GM23338 (cell line): Measurements from ENCODE around the gene PALLD. TPM values are rescaled to one million over a fixed set of nuclear protein-coding genes. Genes with fewer than 3 reads are reported as not detected.

Experiments
- ATAC-seq: fragments of 200-7000 bp; cut with Tn5 transposase; 3 replicates; pipeline ENCODE4 v1.9.1; 2020
- DNase-seq: peaks from one replicate; pipeline ENCODE4 v3.0.0-alpha.2; 2015; ENCODE audit warnings: low spot score
- H2AFZ ChIP-seq: fragments of 200-600 bp; sonication (generic); 2 replicates; pipeline ENCODE4 v1.8.0; 2016; ENCODE audit warnings: antibody characterized with exemption, mild to moderate bottlenecking, moderate library complexity
- H3F3A ChIP-seq: fragments of 200-600 bp; sonication (generic); replicated peaks from 2 replicates; pipeline ENCODE4 v1.8.0; 2017; ENCODE audit warnings: antibody characterized with exemption, mixed run types, low read depth
- H3K27ac ChIP-seq: fragments of 200-600 bp; sonication (generic); 2 replicates; pipeline ENCODE4 v1.6.1; 2016; ENCODE audit warnings: low read depth
- H3K27me3 ChIP-seq: fragments of 200-600 bp; sonication (generic); 2 replicates; pipeline ENCODE4 v1.8.0; 2016; ENCODE audit warnings: mild to moderate bottlenecking, mixed run types, moderate library complexity; ENCODE audit not compliant: insufficient read depth
- H3K36me3 ChIP-seq: fragments of 200-600 bp; sonication (generic); 2 replicates; pipeline ENCODE4 v1.8.0; 2016; ENCODE audit warnings: mild to moderate bottlenecking; ENCODE audit not compliant: insufficient read depth
- H3K4me1 ChIP-seq: fragments of 200-600 bp; sonication (generic); 2 replicates; pipeline ENCODE4 v1.8.0; 2016; ENCODE audit warnings: mild to moderate bottlenecking, moderate library complexity; ENCODE audit not compliant: insufficient read depth
- H3K4me2 ChIP-seq: fragments of 200-600 bp; sonication (generic); 2 replicates; pipeline ENCODE4 v1.7.1; 2017; ENCODE audit warnings: mixed run types
- H3K4me3 ChIP-seq: fragments of 200-600 bp; sonication (generic); 2 replicates; pipeline ENCODE4 v1.6.1; 2016; ENCODE audit warnings: mixed run types
- H3K79me2 ChIP-seq: fragments of 200-600 bp; sonication (generic); replicated peaks from 2 replicates; pipeline ENCODE4 v1.8.0; 2017; ENCODE audit warnings: mild to moderate bottlenecking; ENCODE audit not compliant: insufficient read depth
- H3K9me2 ChIP-seq: fragments of 200-600 bp; sonication (generic); 2 replicates; pipeline ENCODE4 v1.8.0; 2017; ENCODE audit not compliant: insufficient read depth
- H4K20me1 ChIP-seq: fragments of 200-600 bp; sonication (generic); replicated peaks from 2 replicates; pipeline ENCODE4 v1.8.0; 2017; ENCODE audit warnings: mild to moderate bottlenecking; ENCODE audit not compliant: insufficient read depth
- H3K27ac Mint-ChIP-seq: 2 replicates; pipeline ENCODE4 v1.8.0; 2020; ENCODE audit warnings: inconsistent platforms, mild to moderate bottlenecking, moderate library complexity, mixed read lengths
- H3K27me3 Mint-ChIP-seq: 3 replicates; pipeline ENCODE4 v1.8.0; 2022; ENCODE audit warnings: low read depth, mild to moderate bottlenecking, moderate library complexity, mixed read lengths, inconsistent platforms; ENCODE audit not compliant: insufficient read depth, poor library complexity
- H3K36me3 Mint-ChIP-seq: 3 replicates; pipeline ENCODE4 v1.8.0; 2021; ENCODE audit warnings: low read depth, mild to moderate bottlenecking, inconsistent platforms, moderate library complexity, mixed read lengths
- H3K4me1 Mint-ChIP-seq: 3 replicates; pipeline ENCODE4 v1.8.0; 2020; ENCODE audit warnings: mild to moderate bottlenecking, inconsistent platforms, mixed read lengths
- H3K4me3 Mint-ChIP-seq: 3 replicates; pipeline ENCODE4 v1.8.0; 2021; ENCODE audit warnings: moderate library complexity, mild to moderate bottlenecking, inconsistent platforms, mixed read lengths
- H3K9me3 Mint-ChIP-seq: 3 replicates; pipeline ENCODE4 v1.8.0; 2020; ENCODE audit warnings: moderate library complexity, mild to moderate bottlenecking, inconsistent platforms, mixed read lengths
- CREB1 ChIP-seq: fragments of 250-450 bp; sonication (Bioruptor Pico); IDR thresholded peaks from 2 replicates; pipeline ENCODE4 v1.5.0; 2020; ENCODE audit warnings: low read depth, mild to moderate bottlenecking, moderate library complexity
- CTCF ChIP-seq, 2 experiments: fragments of 200-600 bp in 1 of 2; sonication (generic) in 1 of 2; conservative IDR thresholded peaks; 2 replicates each; pipeline versions ENCODE4 v1.5.1 to v1.6.1; 2016 to 2017; ENCODE audit warnings: antibody characterized with exemption in 2 of 2, low read depth in 2 of 2, mild to moderate bottlenecking in 2 of 2, moderate library complexity in 1 of 2
- ETS1 ChIP-seq: IDR thresholded peaks from 2 replicates; pipeline ENCODE4 v1.6.1; 2016; ENCODE audit warnings: antibody characterized with exemption
- EZH2phosphoT487 ChIP-seq: fragments of 200-600 bp; sonication (generic); IDR thresholded peaks from one replicate; pipeline ENCODE4 v1.8.1; 2018; ENCODE audit warnings: antibody characterized with exemption; ENCODE audit not compliant: unreplicated experiment
- JUNB ChIP-seq: IDR thresholded peaks from one replicate; pipeline ENCODE4 v1.6.1; 2016; ENCODE audit warnings: antibody characterized with exemption; ENCODE audit not compliant: unreplicated experiment
- NANOG ChIP-seq: IDR thresholded peaks from 2 replicates; pipeline ENCODE4 v1.6.1; 2016; ENCODE audit warnings: antibody characterized with exemption, borderline replicate concordance
- POLR2AphosphoS5 ChIP-seq: IDR thresholded peaks from 2 replicates; pipeline ENCODE4 v1.6.1; 2016; ENCODE audit warnings: antibody characterized with exemption, low read depth
- REST ChIP-seq: IDR thresholded peaks from one replicate; pipeline ENCODE4 v1.6.1; 2018; ENCODE audit warnings: antibody characterized with exemption; ENCODE audit not compliant: unreplicated experiment
- STAT1 ChIP-seq: IDR thresholded peaks from one replicate; pipeline ENCODE4 v1.6.1; 2016; ENCODE audit warnings: antibody characterized with exemption; ENCODE audit not compliant: unreplicated experiment
- ZNF114 ChIP-seq: fragments of 250-450 bp; sonication (Bioruptor Pico); IDR thresholded peaks from 2 replicates; pipeline ENCODE4 v1.5.0; 2020; ENCODE audit warnings: mild to moderate bottlenecking, moderate library complexity
- ZNF331 ChIP-seq: fragments of 250-450 bp; sonication (Bioruptor Pico); IDR thresholded peaks from 2 replicates; pipeline ENCODE4 v1.5.0; 2020; ENCODE audit warnings: low read depth, mild to moderate bottlenecking, moderate library complexity
- ZNF462 ChIP-seq: fragments of 250-450 bp; sonication (Bioruptor Pico); IDR thresholded peaks from 2 replicates; pipeline ENCODE4 v1.5.0; 2020; ENCODE audit warnings: mild to moderate bottlenecking, moderate library complexity
- polyA plus RNA-seq: library from polyadenylated mRNA; unstranded; fragments of >200 nt; fragmentation: Nextera tagmentation; extraction: Ambion mirVana; gene quantifications from 2 replicates; pipeline ENCODE4 v1.2.1, GENCODE V29; 2016
- total RNA-seq: library from RNA; depleted of rRNA; stranded (reverse); fragments of >200 nt; shearing (Covaris generic); gene quantifications from 2 replicates; pipeline ENCODE4 v1.2.3, GENCODE V29; 2014

PALLD gene
- total and polyA plus RNA-seq, 2 experiments from 2014 or later = 13.1 to 30.2 TPM

DNA sequence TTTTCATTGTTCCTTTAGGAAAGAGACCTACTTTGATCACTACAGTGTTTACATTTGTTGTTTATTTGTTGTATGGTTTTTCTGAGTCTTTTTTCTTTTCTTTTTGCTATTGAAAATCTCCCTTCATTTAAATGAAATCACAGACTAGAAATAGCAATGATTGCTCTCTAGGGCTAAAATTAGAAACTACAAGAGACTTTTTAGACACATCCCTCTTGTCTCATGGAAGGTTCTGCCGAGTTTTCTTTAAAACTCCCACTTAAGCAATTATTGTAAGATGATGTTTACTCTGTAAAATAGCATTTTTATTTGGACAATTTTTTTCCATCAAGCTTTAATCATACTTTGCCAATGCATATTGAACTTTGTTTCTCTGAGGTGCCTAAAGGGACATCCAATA lies 136.6 kb downstream of the PALLD start:
- peaks cover 8% of the 10 kb centered on the region for H3K27me3 Mint-ChIP-seq
- Histone ChIP-seq H3K4me3 (no peak overlapping the region), H4K20me1 (no peaks in the 10 kb centered on the region), H3K27ac (no peak overlapping the region), H3K36me3 (no peaks in the 10 kb centered on the region), H3K79me2 (no peaks in the 10 kb centered on the region), H2AFZ (no peak overlapping the region), H3K27me3 (peaks cover 29% of the 10 kb centered on the region), H3K4me1 (peaks cover 32% of the 10 kb centered on the region), H3F3A (peaks cover 3% of the 10 kb centered on the region; the same call in 1 of the 2 replicates), H3K4me2 (0 out of 2 replicates have a peak overlapping the region, but pooled peaks have one; percentile 88), H3K9me2 (no peaks in the 10 kb centered on the region)
- H3K36me3 Mint-ChIP-seq = no peaks in the 10 kb centered on the region
- peaks cover 44% of the 10 kb centered on the region for H3K4me1 Mint-ChIP-seq
- no peak overlapping the region; the same call in 2 of the 3 replicates for H3K4me3 Mint-ChIP-seq
- no peak for ATAC-seq
- TF ChIP-seq ZNF331 (no peak), ZNF114 (CRISPR knock-in tag) (no peak), POLR2AphosphoS5 (no peak), ZNF462 (CRISPR knock-in tag) (no peak), REST (no peak), JUNB (no peak), CTCF (conservative IDR thresholded peaks at IDR 0.05; ENCODE audit: low read depth in 2 of 2) (no peak), EZH2phosphoT487 (no peak), NANOG (no peak), ETS1 (no peak), CREB1 (no peak), STAT1 (no peak)
- no peak overlapping the region for H3K27ac Mint-ChIP-seq
- H3K9me3 Mint-ChIP-seq = no peaks in the 10 kb centered on the region
- no peak for DNase-seq
